GM21825 (cell line): Measurements from ENCODE around the gene MLN.

Source experiments
- ATAC-seq: cut with Tn5 transposase; IDR thresholded peaks from one replicate; pipeline ENCODE4 v1.9.1; 2021; ENCODE audit warnings: mild to moderate bottlenecking, moderate library complexity; ENCODE audit not compliant: unreplicated experiment

MLN gene

GRCh38 chr6:33790379-33790778, 13.4 kb downstream of the MLN start:
- ATAC-seq: no peak

GRCh38 chr6:33789550-33789895, 14.3 kb downstream of the MLN start:
- ATAC-seq: no peak

DNA sequence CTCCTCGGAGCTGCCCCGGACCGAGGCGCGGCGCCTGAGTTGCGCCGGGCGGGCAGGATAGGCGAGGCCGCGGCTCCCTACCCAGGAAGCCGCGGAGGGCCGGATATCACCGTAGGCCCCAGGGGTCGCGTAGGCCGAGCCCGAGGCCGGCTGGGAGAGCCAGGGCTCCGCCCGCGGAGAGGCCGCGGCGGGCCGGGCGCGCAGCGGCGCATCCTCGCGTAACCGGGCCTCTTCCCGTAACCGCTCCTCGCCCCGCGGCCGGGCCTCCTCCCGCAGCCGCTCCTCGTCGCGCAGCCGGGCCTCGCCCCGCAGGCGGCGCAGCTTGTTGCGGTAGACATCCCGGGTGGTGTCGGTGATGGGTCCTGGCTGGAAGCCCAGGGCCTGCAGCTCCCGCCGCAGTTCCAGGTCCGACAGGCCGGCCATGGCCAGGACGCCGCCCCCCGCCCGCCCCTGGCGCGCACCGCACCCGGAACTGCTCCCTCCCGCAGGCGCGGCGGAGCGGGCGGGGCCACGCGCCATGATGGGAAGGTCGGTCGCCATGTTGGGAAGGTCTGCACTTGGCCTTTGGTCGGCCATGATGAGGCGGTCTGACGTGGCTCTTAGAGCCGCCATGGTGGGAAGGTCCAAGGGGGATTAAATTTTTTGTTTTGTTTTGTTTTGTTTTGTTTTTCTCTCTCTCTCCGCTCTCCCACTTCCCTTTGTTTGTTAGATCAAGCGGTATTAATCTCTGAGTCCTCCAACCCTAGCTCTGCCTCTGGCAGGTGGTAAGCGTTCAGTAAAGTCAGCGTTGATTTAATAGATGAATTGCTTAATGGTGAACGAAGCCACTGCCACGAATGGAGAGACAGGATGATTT, 14.9 kb downstream of the MLN start, which contains the start of gene LEMD2:
Gene LEMD2, minus strand, starts transcription at position 437 of the 856 bp plus-strand sequence. Its CDS starts 14 bp downstream, at position 423.
- ATAC-seq: peak; percentile 82

DNA sequence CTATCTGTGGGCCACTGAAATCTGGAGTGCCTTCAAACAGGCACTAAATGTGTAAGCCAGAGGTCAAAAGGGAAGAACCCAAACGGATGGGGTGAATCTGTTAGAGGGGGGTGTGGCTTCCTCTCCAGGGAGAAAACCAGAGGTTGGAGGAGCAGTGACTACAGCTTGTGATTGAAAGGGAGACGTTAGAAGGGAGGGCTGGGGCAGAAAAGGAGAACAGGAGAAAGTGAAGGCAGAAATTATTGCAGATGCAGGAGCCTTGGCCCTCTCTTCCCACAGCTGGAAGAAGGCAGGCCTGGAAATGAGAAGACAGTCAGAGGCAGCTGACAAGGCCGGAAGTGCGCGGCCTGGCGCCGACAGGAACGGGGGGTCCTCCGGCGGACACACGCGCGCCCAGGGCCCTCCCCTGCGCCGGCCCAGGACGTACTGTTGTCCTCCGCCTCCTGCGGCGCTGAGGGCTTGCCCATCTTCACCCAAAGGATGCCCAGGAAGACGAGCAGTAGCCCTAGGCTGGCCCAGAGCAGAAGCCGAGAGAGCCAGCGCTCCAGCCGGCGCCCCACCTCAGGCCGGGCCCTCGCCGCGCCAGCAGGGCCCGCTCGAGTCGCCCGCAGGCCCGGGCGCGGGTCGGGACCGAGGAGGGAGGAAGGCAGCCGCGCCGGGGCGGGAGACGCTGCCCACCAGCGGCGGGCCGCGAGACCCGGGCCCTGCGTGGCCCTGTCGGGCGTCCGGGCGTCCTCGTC, 15.7 kb downstream of the MLN start:
- ATAC-seq: peak; percentile 57

GRCh38 chr6:33787346-33787953, 16.4 kb downstream of the MLN start:
- no peak for ATAC-seq

DNA sequence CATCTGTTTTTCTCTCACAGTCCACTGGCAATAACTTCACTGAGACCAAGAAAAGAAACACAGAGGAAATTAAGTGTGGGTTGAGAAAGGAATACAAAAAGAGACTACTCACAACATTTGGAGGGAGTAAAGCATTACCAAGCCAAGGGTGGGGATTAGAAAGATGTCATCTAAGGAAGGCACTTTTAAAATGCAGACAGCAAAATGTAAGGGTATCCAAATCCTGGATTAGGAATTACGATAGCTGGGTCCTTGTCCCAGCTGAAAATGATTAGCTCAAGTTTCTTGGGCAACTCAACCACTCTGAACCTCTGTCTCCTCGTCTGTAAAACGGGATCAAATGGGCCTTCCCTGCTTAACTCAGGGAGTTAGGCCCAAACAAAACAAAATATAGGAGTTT, 17.1 kb downstream of the MLN start:
- ATAC-seq: no peak

DNA sequence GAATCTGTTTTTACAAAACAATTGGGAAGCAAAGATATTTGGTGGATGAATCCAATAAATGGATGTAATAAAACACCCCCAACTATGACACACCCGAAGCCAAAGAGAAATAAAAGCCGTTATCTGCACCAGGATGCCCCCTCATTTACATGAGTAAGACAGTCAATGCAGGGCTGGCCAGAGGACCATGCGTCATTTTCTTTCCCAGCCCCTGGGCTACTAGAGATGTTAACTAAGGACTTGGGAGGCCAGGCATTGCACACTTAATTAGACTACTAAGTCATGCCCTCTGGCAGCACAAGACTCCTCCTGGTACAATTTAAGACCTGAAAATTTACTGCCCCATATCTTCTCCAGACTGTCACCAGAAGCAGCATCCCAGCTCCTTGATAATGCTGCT, 18.0 kb downstream of the MLN start:
- no peak for ATAC-seq

- no peak for ATAC-seq
These were observed 19.0 kb downstream of the MLN start for GRCh38 chr6:33784787-33785186.

GRCh38 chr6:33783781-33784520, 19.9 kb downstream of the MLN start:
- ATAC-seq: no peak

- no peak for ATAC-seq
These were observed 21.2 kb downstream of the MLN start for GRCh38 chr6:33782561-33782960.

DNA sequence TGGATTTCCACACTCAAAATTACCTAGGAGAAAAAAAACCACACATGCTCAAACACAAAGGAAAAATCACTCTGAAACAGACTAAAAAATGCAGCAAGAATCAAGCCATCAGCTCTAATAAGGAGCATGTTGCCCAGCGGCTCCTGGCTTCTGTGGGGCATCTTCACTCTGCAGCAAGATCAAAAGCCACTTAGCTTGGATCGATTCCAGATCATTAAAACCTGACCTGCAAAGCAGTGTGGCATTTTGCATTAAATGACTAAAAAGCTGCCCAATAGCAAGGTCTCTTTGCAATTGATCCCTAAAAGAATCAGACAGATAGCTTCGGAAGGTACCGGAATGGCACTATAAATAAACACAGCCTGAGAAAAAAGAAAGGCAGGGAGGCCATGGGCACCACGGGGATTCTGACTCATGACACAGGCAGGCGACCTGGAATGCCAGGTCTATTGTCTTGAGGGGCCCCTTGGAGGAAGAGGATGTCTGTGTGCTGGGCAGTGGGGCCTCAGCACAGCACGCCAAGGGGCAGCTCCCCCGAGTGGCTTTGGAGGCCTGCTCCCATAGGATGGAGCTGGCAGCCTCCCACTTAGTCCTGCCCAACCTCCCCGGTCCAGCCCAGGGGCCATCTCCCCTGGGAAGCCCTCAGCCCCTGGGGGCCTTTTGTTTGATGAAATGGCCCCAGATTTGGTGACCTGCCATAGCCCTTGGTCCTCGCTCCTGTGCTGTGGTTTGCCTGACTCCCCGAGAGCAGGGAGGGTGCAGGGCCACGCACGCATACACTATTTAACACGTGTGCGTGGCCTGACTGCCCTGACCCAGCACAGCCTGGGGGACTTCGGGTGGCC, 22.4 kb downstream of the MLN start:
- ATAC-seq: no peak

DNA sequence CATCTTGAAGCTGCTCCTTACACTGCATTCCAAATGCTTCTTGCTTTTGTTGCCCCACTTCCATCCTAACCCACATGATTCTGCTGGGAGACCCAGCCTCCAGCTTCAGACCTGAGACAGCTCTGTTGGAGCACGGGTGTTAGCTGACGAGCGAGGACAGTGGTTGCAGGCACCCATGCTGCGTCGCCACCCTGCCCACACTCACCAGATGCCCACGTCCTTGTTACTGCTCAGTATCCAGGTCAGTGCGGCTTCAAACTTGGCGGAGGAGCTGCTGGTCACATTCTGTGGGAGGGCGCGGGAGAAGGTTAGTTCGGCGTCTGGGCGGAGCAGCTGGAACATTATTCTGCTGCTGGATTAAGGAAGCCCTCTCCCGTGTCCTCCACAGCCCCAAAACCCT, 23.9 kb downstream of the MLN start:
- ATAC-seq: no peak

GRCh38 chr6:33779290-33779689, 24.5 kb downstream of the MLN start:
- no peak for ATAC-seq

DNA sequence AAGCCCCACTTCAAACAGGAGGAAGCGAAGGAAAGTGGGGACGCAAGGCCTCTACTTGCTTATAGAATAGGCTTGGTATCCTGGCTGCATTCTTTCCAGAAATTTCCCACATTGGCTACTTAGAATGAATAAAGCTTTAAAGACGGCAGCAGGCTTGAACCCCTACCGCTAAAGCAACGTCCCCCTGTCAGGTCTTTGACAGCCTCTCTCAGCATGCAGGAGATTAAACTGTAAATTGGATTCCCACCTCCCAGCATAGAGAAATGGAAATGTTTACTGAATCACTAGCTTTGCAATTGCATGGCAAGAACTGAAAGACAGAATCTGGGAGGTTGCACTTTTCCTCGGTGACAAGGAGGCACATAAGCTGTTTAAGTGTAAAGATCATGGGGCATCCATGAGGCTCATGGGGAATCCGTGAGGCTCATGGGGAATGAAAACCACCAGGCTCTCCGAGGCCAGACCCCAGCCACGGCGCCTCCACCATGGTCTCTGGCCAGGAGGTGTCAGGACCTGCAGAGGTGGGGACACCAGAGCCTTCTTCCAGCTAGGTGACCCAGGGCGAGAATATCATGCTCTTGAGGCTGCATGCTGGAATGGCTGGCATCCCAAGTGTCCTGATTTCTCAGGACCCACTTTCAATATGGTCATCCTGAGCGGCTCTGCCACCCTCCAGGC, 25.2 kb downstream of the MLN start:
- ATAC-seq: no peak

DNA sequence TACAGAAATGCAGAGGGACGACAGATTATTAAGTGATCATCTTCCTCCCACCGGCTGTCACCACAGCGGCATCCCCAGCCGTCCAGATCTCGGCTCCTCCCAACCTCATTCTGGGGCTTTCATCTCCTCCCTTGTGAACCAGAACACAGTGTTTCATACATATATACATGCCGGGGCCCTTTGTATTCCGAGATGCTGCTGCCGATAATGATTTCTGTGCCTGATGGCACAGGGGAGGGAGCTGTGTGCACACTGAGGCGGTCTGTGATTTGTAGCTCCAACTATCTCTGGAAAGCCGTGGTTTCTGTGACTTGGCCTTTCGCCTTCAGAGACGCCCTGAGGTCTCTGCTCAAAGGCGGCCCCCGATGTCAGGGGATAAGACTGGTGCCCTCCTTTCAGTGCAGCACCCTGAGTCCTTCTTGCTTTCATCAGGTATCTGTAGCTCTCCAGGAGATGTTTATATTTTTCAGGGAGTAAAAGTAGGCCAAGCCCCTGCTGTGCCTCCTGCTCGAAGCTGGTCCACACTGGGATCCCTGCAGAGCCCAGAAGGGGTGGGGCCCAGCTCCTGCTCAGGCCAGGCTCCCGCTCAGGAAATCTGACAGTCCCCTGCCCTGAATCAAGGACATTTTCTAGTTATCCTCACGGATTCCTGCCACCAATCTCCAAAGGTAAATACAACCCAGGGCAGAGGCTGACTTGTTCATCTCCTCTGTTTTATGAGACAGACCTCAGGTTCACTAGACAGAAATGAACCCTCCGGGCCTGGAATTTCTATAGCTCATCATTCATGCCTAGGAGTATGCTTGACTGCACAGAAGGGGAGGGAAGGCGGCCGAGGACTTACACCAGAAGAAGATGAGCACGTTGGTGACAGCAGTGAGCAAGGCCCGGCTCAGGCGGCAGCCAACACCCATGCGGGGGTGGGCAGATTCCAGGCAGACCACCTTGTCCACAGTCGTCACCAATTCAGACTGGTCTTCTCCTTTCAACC, 26.1 kb downstream of the MLN start:
- no peak for ATAC-seq

- ATAC-seq: no peak
These were observed 27.0 kb downstream of the MLN start for GRCh38 chr6:33776764-33777163.

- ATAC-seq: no peak
These were observed 27.6 kb downstream of the MLN start for GRCh38 chr6:33776186-33776585.

GRCh38 chr6:33774774-33775173, 29.0 kb downstream of the MLN start:
- ATAC-seq: no peak
